Testis (tissue), 2 donors: ENCODE data around the gene UNK.

Experiments used
- CTCF ChIP-seq, 3 experiments: fragments of 450-650 bp in 2 of 3; fragments of 200-600 bp in 1 of 3; sonication (generic) in 1 of 3; IDR thresholded peaks; one replicate each; pipeline ENCODE4 v1.5.1; 2016 to 2019; ENCODE audit warnings: antibody characterized with exemption in 3 of 3, mild to moderate bottlenecking in 2 of 3, moderate library complexity in 1 of 3
- POLR2A ChIP-seq: fragments of 450-650 bp; IDR thresholded peaks from one replicate; pipeline ENCODE4 v1.6.1; 2017; ENCODE audit warnings: antibody characterized with exemption, mild to moderate bottlenecking, moderate library complexity

GRCh38 chr17:75843577-75844529 is 59.2 kb downstream of the UNK start, which contains the start of gene UNC13D:
- TF ChIP-seq POLR2A (no peak), CTCF (IDR thresholded peaks at IDR 0.05) (no peak)
